HEK293T (cell line): ENCODE data around the gene CCRL2.
"Not testable (repeated sequence)": the region's sequence is repeated elsewhere in the genome, so short reads cannot be mapped to it uniquely, and the experiment has no call there.

ENCODE experiments used
- CTCF ChIA-PET: fragments of 350-600 bp; formaldehyde crosslinking; extraction: SDS; loops from one replicate; lab custom pipeline; 2021; ENCODE audit warnings: antibody characterized with exemption, inconsistent platforms; lab: Yijun Ruan, JAX
- POLR2A ChIA-PET: fragments of 350-600 bp; formaldehyde crosslinking; extraction: SDS; loops from one replicate; lab custom pipeline; 2020; ENCODE audit warnings: antibody characterized with exemption, inconsistent platforms; lab: Yijun Ruan, JAX
- DNase-seq: peaks from one replicate; pipeline ENCODE4 v3.0.0; 2012; ENCODE audit warnings: mixed read lengths; ENCODE audit errors: extremely low spot score
- ARNT ChIP-seq: fragments of 450-650 bp; IDR thresholded peaks from 2 replicates; pipeline ENCODE4 v1.6.1; 2017; ENCODE audit warnings: mild to moderate bottlenecking
- BHLHE40 ChIP-seq: fragments of 450-650 bp; IDR thresholded peaks from 2 replicates; pipeline ENCODE4 v1.6.1; 2016; ENCODE audit warnings: mild to moderate bottlenecking, moderate library complexity, borderline replicate concordance
- CTBP1 ChIP-seq: fragments of 450-650 bp; IDR thresholded peaks from 2 replicates; pipeline ENCODE4 v1.6.1; 2016; ENCODE audit warnings: borderline replicate concordance
- ELF4 ChIP-seq: fragments of 450-650 bp; IDR thresholded peaks from 2 replicates; pipeline ENCODE4 v1.6.1; 2017; ENCODE audit warnings: antibody characterized with exemption
- FOXA1 ChIP-seq: fragments of 450-650 bp; IDR thresholded peaks from 2 replicates; pipeline ENCODE4 v1.6.1; 2016; ENCODE audit warnings: mild to moderate bottlenecking
- FOXK2 ChIP-seq: fragments of 450-650 bp; IDR thresholded peaks from 2 replicates; pipeline ENCODE4 v1.6.1; 2016; ENCODE audit warnings: mild to moderate bottlenecking
- FOXM1 ChIP-seq: fragments of 450-650 bp; IDR thresholded peaks from 2 replicates; pipeline ENCODE4 v1.6.1; 2017; ENCODE audit warnings: mild to moderate bottlenecking, borderline replicate concordance
- HDGF ChIP-seq: fragments of 450-650 bp; IDR thresholded peaks from 2 replicates; pipeline ENCODE4 v1.6.1; 2017; ENCODE audit warnings: antibody characterized with exemption, borderline replicate concordance
- L3MBTL2 ChIP-seq: fragments of 450-650 bp; conservative IDR thresholded peaks from 2 replicates; pipeline ENCODE4 v1.6.1; 2016; ENCODE audit warnings: mild to moderate bottlenecking
- LEF1 ChIP-seq: fragments of 450-650 bp; IDR thresholded peaks from 2 replicates; pipeline ENCODE4 v1.6.1; 2017; ENCODE audit warnings: mild to moderate bottlenecking, borderline replicate concordance
- NFRKB ChIP-seq: fragments of 450-650 bp; IDR thresholded peaks from 2 replicates; pipeline ENCODE4 v1.6.1; 2016; ENCODE audit warnings: mild to moderate bottlenecking, moderate library complexity
- SP1 ChIP-seq: fragments of 450-650 bp; IDR thresholded peaks from 2 replicates; pipeline ENCODE4 v1.6.1; 2017
- SUZ12 ChIP-seq: fragments of 450-650 bp; IDR thresholded peaks from 2 replicates; pipeline ENCODE4 v1.6.1; 2016; ENCODE audit warnings: mild to moderate bottlenecking
- TARDBP ChIP-seq: fragments of 450-650 bp; IDR thresholded peaks from 2 replicates; pipeline ENCODE4 v1.6.1; 2016
- ZNF384 ChIP-seq: fragments of 450-650 bp; IDR thresholded peaks from 2 replicates; pipeline ENCODE4 v1.6.1; 2016
- TF ChIP-seq, protein P1 (sequence below): fragments of 450-650 bp; IDR thresholded peaks from 2 replicates; pipeline ENCODE4 v1.6.1; 2016

Gene CCRL2

DNA sequence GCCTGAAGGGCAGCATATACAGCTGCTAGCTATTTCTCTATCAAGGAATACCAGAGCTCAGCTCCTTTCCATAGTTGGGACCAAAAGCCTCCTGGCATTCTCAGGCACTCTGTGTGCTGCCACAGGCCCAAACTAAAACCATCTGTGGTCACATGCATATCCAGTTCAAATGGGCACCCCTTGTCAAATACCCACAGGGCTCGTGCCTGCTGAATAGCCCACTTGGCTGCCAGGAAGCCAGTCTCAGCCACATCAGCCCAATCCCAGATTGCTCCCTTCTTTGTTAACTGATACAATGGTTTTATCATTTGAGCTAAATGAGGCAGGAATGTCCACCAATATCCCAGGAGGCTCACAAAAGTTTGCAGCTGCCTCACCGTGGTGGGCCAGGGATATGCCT lies 13.9 kb downstream of the CCRL2 start:
- ChIA-PET CTCF (no interaction called here), POLR2A (no interaction called here)
- no peak for TF ChIP-seq ZNF384
- TF ChIP-seq FOXM1: no peak
- TF ChIP-seq L3MBTL2: no peak
- TF ChIP-seq ARNT: no peak
- no peak for TF ChIP-seq TARDBP
- no peak for TF ChIP-seq SUZ12
- TF ChIP-seq ELF4: no peak
- TF ChIP-seq LEF1: no peak
- TF ChIP-seq CTBP1: no peak
- no peak for TF ChIP-seq BHLHE40
- no peak for TF ChIP-seq NFRKB
- TF ChIP-seq HDGF: no peak
- no peak for TF ChIP-seq FOXK2
- TF ChIP-seq, protein P1, sequence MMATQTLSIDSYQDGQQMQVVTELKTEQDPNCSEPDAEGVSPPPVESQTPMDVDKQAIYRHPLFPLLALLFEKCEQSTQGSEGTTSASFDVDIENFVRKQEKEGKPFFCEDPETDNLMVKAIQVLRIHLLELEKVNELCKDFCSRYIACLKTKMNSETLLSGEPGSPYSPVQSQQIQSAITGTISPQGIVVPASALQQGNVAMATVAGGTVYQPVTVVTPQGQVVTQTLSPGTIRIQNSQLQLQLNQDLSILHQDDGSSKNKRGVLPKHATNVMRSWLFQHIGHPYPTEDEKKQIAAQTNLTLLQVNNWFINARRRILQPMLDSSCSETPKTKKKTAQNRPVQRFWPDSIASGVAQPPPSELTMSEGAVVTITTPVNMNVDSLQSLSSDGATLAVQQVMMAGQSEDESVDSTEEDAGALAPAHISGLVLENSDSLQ: no peak
- no peak for TF ChIP-seq SP1
- DNase-seq: no peak

DNA sequence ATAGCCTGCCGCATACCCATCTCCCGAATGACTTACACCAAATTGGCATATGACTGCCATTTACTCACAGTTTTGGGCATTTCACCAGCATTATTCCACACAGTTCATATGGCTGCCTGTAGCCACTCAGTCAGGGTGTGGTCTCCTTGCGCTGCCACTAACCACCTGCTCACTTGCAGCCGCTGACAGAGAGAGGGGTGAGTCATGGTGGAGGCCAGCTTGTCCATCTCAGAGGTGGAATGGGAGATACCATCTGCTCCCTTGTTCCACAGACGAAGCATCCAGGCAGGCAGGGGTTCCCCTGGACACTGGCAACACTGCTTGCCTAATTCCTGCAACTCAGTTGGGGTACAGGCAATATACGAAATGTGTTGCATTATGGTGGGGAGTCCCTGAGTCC lies 15.6 kb downstream of the CCRL2 start:
- TF ChIP-seq CTBP1 (no peak), FOXM1 (no peak), SUZ12 (no peak), ELF4 (no peak), FOXK2 (no peak), FOXA1 (no peak), BHLHE40 (no peak), TARDBP (no peak), L3MBTL2 (no peak)
- no peak for DNase-seq
- ChIA-PET POLR2A (no interaction called here), CTCF (no interaction called here)

DNA sequence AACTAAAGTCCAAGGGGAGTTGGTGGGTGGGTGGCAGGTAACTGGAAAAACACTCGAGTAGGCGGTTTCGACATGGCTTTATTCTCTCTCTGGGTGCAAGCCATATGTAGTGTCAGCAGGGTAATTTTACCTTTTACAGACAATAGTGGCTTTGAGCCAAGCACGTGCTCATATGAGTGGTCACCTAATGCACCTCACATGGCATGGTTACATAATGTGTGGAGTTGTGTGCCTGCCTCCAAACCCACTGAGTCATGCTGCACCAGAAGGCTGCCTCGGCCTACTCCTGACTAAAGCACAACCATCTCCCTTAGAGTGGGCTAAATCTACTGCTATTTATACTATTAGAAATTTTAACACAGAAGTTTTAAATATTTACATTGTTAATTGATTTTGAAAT lies 16.5 kb downstream of the CCRL2 start:
- POLR2A ChIA-PET: no interaction called here
- DNase-seq: no peak
- CTCF ChIA-PET: no interaction called here
- no peak for TF ChIP-seq FOXK2
- no peak for TF ChIP-seq BHLHE40
- TF ChIP-seq SUZ12: no peak
- TF ChIP-seq SP1: no peak
- no peak for TF ChIP-seq LEF1
- TF ChIP-seq, protein P1: no peak
- TF ChIP-seq CTBP1: no peak
- no peak for TF ChIP-seq FOXA1
- TF ChIP-seq TARDBP: no peak
- no peak for TF ChIP-seq ELF4
- TF ChIP-seq ARNT: no peak
- no peak for TF ChIP-seq L3MBTL2
- no peak for TF ChIP-seq FOXM1
- TF ChIP-seq NFRKB: no peak
- no peak for TF ChIP-seq HDGF
- no peak for TF ChIP-seq ZNF384

DNA sequence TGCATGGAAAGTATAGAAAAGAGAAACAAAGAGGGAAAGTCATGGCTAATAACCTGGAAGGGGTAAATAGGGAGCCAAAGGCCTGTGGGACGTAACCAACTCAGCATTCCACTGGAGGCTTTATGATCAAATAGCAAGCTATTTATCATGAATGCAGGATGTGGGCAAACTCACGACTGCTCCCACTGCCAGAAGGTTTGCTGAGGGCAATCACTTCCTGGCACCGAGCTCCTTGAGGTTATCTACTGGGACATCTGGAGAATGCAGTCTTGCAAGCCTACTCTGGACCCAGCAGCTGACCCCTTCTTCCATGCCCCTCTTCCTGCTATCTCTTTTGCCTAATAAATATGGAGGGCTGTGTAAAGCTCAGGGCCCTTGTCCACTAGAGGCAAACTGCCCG lies 19.4 kb downstream of the CCRL2 start:
- POLR2A ChIA-PET, DNase-seq: not testable (repeated sequence)
- CTCF ChIA-PET: interaction anchor here (1.0 to 1.3 kb wide), 2 partner anchors 23 to 48 kb away, joined by 3 read pairs; no protein-coding TSS in a partner anchor

DNA sequence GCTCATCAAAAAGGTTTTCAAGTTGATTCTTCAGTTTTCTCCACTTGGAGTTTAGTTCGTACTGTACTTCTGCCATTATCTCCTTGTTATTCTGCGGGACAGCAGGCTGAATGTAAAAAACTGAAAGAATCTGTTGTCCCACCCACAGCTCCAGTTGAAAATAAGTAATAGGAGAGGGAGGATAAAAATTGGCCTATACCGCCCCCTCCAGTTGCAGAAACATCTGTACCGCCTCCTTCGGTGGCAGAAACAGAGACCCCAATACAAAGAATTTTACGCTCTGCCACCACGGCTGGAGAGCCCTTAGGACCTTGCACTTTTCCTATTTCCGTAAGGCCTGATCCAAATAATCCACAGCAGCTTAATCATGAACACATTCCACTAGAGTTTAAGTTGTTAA lies 20.3 kb downstream of the CCRL2 start:
- POLR2A ChIA-PET: not testable (repeated sequence)
- CTCF ChIA-PET: interaction anchor here (0.8 to 1.3 kb wide), 2 partner anchors 22 to 27 kb away, joined by 3 read pairs; no protein-coding TSS in a partner anchor

DNA sequence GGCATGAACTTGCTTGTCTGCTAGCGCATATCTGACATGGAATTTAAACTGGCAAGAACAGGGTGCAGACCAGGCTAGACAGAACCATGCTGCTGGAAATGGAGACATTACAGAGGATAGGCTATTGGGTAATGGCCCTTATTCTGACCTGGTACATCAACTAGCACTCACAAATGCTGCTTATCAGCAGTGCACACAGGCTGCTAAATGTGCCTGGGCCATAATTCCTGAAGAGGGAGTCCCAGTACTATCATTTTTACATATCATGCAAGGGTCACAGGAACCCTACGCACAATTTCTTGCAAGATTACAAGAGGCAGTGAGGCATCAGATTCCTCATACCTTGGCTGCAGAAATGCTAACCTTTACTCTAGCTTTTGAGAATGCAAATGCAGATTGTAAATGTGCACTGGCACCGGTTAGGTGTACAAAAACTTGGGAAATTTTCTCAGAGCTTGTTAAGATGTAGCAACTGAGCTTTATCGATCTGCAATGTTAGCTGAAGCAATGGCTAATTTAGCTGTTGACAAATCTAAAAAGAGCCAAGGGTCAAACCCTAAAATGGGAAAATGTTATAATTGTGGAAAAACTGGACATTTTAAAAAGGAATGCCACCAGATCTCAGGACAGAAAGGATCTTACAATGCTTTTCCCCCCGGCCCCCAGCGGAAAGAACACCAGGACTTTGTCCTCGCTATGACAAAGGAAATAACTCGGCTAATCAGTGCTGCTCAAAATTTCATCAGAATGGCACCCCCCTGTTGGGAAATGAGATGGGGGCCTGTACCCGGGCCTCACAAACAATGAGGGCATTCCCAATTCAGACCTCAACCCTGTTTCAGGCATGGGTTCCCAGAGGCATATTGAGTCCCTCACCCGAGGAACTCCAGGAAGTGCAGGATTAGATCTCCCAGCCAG lies 21.1 kb downstream of the CCRL2 start:
- CTCF ChIA-PET: interaction anchor here (1.9 kb wide), 1 partner anchor 22 kb away, joined by 4 read pairs; no protein-coding TSS in a partner anchor

More for the DNA sequence above, 20.3 kb downstream of the CCRL2 start:
- not testable (repeated sequence) for DNase-seq

More for the DNA sequence above, 21.1 kb downstream of the CCRL2 start:
- DNase-seq: no peak
- TF ChIP-seq ELF4: no peak
- TF ChIP-seq FOXM1: no peak
- no peak for TF ChIP-seq LEF1
- no peak for TF ChIP-seq TARDBP
- TF ChIP-seq BHLHE40: no peak
- TF ChIP-seq FOXA1: no peak
- no peak for TF ChIP-seq ARNT
- TF ChIP-seq L3MBTL2: no peak
- TF ChIP-seq, protein P1: no peak
- TF ChIP-seq CTBP1: no peak
- no peak for TF ChIP-seq NFRKB
- no peak for TF ChIP-seq SUZ12
- no peak for TF ChIP-seq ZNF384
- TF ChIP-seq HDGF: no peak
- POLR2A ChIA-PET: no interaction called here
